Fibroblast of skin of back (primary cell): ENCODE measurements around the gene FAM200C.
A peak's percentile ranks its signal among the peaks of the same experiment; 100 is the strongest.

Source experiments
- DNase-seq: peaks from one replicate; pipeline ENCODE4 v3.0.0-alpha.2; 2013

FAM200C gene

GRCh38 chr5:160366230-160366629 is 33.6 kb downstream of the FAM200C start:
- DNase-seq = no peak

GRCh38 chr5:160363660-160364395 is 36.0 kb downstream of the FAM200C start:
- DNase-seq = no peak

GRCh38 chr5:160363211-160363610 is 36.6 kb downstream of the FAM200C start:
- peak; percentile 28 for DNase-seq

- DNase-seq = no peak
Observed at GRCh38 chr5:160361624-160362228, 38.1 kb downstream of the FAM200C start.

GRCh38 chr5:160360310-160360709 is 39.5 kb downstream of the FAM200C start:
- DNase-seq = no peak

- no peak for DNase-seq
Observed at GRCh38 chr5:160359816-160360215, 40.0 kb downstream of the FAM200C start.

GRCh38 chr5:160359242-160359641 is 40.6 kb downstream of the FAM200C start:
- no peak for DNase-seq

- no peak for DNase-seq
Observed at GRCh38 chr5:160357861-160358411, 41.9 kb downstream of the FAM200C start.

GRCh38 chr5:160357394-160357793 is 42.5 kb downstream of the FAM200C start:
- no peak for DNase-seq

- no peak for DNase-seq
Observed at GRCh38 chr5:160356550-160357347, 43.1 kb downstream of the FAM200C start.

- DNase-seq = no peak
Observed at GRCh38 chr5:160354666-160355065, 45.2 kb downstream of the FAM200C start.

GRCh38 chr5:160353379-160353778 is 46.5 kb downstream of the FAM200C start:
- no peak for DNase-seq

GRCh38 chr5:160352308-160352707 is 47.5 kb downstream of the FAM200C start:
- DNase-seq = no peak

GRCh38 chr5:160349935-160350303 is 49.9 kb downstream of the FAM200C start:
- no peak for DNase-seq

GRCh38 chr5:160349249-160349934 is 50.5 kb downstream of the FAM200C start:
- DNase-seq = no peak

GRCh38 chr5:160348080-160348479 is 51.8 kb downstream of the FAM200C start:
- no peak for DNase-seq

- DNase-seq = no peak
Observed at GRCh38 chr5:160347448-160347847, 52.4 kb downstream of the FAM200C start.
